H1 (cell line): ENCODE measurements around the gene RTF1. TPM values are rescaled to one million over a fixed set of nuclear protein-coding genes. Genes with fewer than 3 reads are reported as not detected.

Source experiments
- CHD1 ChIP-seq: IDR thresholded peaks from 2 replicates; pipeline ENCODE4 v1.6.1; 2012; ENCODE audit warnings: low read depth, low read length, improper control_type of control experiment
- JUND ChIP-seq: IDR thresholded peaks from 2 replicates; pipeline ENCODE4 v1.6.1; 2011; ENCODE audit warnings: mild to moderate bottlenecking, improper control_type of control experiment, low read length
- PHF8 ChIP-seq: fragments of 200-600 bp; sonication (generic); conservative IDR thresholded peaks from 2 replicates; pipeline ENCODE4 v1.7.1; 2012; ENCODE audit warnings: low read depth, mild to moderate bottlenecking, inconsistent platforms, low read length, moderate library complexity
- RFX5 ChIP-seq: IDR thresholded peaks from 2 replicates; pipeline ENCODE4 v1.6.1; 2011; ENCODE audit warnings: low read depth, low read length, improper control_type of control experiment, borderline replicate concordance
- polyA plus RNA-seq, 7 experiments: library from polyadenylated mRNA; depleted of rRNA in 3 of 7; stranded (reverse) in 5 of 7; unstranded in 2 of 7; fragments of >200 nt in 5 of 7; fragments of 200-250 nt in 2 of 7; gene quantifications; 1 replicate in 5 of 7; 2 replicates in 1 of 7; 4 replicates in 1 of 7; pipeline versions ENCODE4 v1.2.1 to v1.2.3, GENCODE V29; 2011 to 2013; ENCODE audit warnings: missing spikeins in 2 of 7, mixed read lengths in 2 of 7
- total RNA-seq: library from RNA; stranded (reverse); fragmentation: NEBNext Ultra II Directional; extraction: Animal tissue kit (Norgen Biotek cat#: 25700); gene quantifications from 2 replicates; pipeline ENCODE4 v1.2.1, GENCODE V29; 2021

The RTF1 gene
- total and polyA plus RNA-seq, 2 of the 8 experiments (the other 6 are each of a cell fraction or from before 2014, with no cell fraction given) = 22.6 to 47.7 TPM

DNA sequence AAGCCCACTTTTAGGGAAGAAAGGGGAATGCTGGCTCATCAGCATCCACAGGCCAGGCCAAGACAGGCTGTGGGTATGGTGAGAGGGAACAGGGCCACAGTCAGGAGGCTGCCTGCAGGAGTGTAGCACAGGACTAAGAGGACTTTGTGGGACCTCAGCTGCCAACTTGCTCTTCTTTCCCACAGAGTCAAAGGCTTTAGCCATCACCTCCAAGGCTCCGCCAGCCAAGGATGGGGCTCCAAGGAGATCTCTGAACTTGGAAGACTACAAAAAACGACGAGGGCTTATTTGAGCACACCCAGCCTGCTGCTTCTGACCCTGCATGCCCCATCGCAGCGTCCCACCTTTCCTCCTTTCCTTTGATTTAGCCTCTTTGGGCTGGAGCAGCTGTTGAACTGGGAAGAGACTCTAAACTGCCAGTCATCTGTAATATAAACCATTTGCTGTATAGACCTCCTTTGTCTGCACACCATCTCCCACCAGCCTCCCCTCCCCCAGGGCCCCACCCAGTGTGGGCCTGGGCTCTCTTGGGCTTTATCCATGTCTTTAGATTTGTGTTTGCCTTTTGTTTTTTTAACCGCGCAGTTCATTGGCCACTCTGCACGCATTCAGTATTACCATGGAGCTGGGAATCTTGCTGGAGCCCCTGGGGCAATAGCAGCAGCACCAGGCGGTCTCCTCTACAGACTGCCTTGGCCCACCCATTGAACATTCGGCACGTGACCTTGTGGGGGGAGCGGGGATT, 63.7 kb downstream of the RTF1 start (continued):
- no peak for TF ChIP-seq CHD1
- TF ChIP-seq RFX5 = no peak
- no peak for TF ChIP-seq PHF8
- TF ChIP-seq JUND = no peak
